HG02943 (cell line): ENCODE results near the gene NAA20.
A peak's percentile ranks its signal among the peaks of the same experiment; 100 is the strongest.

Experiments
- ATAC-seq: cut with Tn5 transposase; IDR thresholded peaks from one replicate; pipeline ENCODE4 v1.9.1; 2021; ENCODE audit warnings: mild to moderate bottlenecking, low read depth, moderate library complexity; ENCODE audit not compliant: unreplicated experiment

Gene NAA20, protein sequence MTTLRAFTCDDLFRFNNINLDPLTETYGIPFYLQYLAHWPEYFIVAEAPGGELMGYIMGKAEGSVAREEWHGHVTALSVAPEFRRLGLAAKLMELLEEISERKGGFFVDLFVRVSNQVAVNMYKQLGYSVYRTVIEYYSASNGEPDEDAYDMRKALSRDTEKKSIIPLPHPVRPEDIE

GRCh38 chr20:20017001-20017843 lies at the start of gene NAA20:
NAA20 (plus strand) TSS chr20:20017362; CDS start chr20:20017397, 35 bp downstream.
- ATAC-seq: peak; percentile 99

DNA sequence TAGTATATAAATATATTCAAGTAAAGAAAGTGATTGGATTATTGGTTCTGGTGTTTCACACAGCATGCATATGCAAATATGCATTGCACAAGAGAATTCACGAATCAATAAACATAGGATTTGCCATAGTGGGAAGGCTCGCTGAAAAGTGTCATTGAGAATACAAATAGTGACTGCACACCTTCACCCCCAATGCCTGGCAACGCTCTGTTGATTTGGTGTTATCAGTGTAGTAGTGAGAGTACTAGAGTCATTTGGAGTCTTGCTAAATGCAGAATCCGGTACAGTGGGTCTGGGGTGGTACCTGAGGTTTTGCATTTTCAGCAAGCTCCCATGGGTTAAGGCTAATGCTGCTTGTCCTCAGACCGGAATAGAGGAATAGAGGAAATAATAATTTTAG lies 49.7 kb upstream of the NAA20 start:
- ATAC-seq: no peak

DNA sequence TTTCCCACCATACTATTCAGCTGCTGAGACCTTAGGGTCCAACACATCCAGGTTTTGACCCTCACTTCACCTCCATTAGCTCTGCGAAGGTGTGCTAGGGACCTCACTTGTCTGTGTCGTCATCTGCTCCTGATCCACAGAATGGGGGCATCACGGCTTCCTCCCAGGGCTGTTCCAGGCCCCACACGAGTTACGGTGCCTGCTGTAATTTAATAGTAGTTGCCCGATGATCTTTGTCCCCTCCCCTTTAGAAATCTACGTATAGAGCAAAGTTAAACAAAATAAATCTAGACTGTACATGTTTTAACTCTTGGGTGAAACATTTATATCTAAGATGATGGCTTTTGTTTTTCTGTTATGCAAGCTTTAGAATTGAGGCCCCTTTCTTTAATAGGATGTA lies 49.1 kb upstream of the NAA20 start:
- ATAC-seq: no peak

GRCh38 chr20:19968466-19969073 lies 48.6 kb upstream of the NAA20 start:
- ATAC-seq: no peak

DNA sequence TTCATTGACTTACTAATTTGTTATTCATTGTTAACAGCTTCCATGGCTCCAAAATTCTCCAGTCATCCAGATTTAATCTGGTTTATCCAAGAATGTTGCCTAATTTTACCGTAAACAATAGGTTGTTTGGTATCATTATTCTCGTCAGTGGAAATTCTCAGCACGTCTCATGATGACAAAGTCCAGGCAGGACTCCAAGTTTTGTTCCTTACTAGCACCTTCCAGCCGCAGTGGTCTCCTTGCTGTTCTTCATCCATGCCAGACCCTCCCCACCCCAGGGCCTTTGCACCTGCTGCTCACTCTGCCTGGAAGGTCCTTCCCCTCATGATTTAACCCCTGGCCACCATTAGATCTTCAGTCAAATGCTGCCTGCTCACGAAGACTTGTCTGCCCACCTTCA lies 48.1 kb upstream of the NAA20 start:
- no peak for ATAC-seq

DNA sequence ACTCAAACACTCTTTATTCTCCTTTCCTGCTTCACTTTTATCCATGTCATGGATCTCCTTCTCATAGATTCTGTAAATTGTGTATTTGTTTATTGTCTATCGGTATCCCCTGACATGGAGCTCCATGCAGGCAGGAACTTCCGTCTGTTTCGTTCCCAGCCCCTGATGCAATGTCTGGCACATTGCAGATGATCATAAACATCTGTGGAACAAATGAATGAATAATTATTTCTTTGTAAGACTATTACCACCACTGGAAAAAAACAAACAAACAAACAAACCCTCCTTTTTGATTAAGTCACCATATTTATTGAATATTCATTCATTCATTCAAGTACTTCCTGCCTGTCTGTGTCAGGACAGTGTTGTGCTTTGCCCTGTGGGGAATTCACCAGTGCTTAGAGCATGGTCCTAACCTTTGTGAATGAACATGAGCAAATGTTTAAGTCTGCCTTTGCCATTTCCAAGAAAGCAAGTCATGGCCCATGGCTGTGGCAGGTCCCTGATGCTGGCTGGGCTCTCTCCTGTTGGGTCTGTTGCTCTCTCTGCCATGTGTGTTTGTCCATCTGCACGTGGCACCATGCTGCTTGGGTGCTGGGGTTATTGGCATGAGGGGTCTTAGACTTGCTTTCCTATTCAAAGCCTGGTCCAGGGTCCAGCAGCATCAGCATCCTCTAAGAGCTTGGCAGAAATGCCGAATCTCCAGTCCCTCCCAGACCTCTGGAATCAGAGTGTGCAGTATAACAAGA lies 47.5 kb upstream of the NAA20 start:
- no peak for ATAC-seq

DNA sequence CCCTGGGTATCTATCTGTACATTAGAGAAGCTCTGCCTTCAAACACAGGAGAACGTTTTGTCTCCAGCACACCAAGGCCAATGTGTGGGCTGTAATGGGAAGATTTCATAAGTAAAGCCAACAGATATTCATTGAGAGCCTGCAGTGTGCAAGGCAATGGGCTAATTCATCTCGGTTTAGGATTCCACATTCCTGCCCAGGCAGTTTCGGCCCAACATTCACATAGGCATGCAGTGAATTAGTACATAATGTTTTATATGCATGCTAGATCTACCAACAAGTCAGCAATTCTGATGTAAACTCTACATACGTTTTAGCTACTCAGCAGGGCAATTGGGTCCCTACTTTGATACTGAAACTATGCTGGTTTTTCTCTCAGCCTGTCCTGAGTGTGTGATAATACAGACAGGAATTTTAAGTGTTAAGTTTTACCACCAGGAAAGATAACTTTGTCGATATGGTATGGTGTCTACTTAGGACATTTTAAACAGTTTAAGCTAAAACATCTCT lies 46.9 kb upstream of the NAA20 start:
- ATAC-seq: no peak

GRCh38 chr20:19971116-19971515 lies 46.0 kb upstream of the NAA20 start:
- no peak for ATAC-seq

DNA sequence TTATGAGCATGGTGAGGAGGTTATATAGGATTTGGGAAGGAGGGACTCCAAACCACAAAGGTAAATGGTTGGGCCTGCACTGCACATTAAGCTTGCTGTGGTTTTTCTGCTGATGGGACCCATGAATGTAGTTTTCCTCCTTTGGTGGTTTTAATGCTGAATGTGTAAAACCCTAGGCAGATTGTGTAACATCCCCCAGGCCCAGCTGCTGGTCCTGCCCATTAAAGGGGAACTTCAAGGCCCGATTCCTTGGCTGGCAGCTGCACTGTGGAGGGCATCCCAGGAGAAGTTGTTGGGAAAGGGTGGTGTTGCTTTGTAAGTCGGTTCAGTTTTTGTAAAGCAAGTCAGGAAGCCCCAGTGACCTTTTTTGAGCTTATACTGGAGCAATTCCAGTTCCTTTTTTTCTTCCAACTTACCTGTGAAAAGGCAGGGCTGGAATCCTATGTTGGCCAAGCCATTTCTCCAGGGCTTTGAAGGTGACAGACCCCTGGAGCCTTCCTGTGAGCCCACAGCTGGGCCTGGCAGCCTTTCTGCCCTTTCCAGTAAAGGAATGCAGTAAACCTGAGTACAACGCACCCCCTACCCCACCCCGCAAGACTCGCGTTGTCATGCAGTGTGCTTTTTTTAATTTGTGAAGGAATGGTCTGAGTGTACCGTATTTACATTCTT lies 43.1 kb upstream of the NAA20 start:
- ATAC-seq: no peak

DNA sequence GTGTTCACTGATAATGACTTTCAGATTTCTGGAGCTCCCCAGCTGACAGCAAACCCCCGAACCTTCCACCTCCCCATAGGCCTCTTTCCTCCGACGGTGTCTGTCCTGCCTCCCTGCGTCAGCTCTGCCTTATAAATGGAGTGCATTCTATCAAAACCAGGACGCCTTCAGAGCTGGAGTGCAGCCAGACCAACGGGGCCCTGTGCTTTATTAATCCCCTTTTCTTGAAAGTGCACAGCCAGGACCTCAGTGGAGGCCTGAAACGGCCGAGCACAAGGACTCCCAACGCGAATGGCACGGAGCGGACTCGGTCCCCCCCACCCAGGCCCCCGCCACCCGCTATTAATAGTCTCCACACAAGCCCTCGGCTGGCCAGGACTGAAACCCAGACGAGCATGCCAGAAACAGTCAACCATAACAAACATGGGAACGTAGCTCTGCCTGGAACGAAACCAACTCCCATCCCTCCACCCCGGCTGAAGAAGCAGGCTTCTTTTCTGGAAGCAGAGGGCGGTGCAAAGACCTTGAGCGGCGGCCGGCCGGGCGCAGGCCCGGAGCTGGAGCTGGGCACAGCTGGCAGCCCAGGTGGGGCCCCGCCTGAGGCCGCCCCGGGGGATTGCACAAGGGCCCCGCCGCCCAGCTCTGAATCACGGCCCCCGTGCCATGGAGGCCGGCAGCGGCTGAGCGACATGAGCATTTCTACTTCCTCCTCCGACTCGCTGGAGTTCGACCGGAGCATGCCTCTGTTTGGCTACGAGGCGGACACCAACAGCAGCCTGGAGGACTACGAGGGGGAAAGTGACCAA lies 42.3 kb upstream of the NAA20 start:
- no peak for ATAC-seq

GRCh38 chr20:19975436-19975799 lies 41.7 kb upstream of the NAA20 start:
- ATAC-seq: no peak

DNA sequence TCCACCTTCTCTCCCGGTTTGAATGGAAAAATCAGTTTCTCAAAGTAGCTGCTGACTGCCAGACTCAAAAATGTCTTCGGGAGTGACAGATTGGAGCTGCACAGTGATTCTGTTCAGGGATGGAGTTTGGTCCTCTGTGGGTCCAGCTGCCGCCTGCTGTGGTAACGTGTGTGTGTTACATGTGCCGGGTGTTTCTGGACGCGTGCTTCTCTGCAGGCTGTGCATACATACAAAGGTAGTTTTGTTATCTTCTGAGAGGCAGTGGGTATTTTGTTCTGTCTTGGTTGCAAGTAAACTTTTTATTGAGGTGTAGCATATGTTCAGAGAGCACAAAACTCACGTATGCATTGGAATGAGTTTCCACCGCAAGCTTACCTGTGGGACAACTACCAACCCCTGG lies 41.3 kb upstream of the NAA20 start:
- ATAC-seq: no peak

DNA sequence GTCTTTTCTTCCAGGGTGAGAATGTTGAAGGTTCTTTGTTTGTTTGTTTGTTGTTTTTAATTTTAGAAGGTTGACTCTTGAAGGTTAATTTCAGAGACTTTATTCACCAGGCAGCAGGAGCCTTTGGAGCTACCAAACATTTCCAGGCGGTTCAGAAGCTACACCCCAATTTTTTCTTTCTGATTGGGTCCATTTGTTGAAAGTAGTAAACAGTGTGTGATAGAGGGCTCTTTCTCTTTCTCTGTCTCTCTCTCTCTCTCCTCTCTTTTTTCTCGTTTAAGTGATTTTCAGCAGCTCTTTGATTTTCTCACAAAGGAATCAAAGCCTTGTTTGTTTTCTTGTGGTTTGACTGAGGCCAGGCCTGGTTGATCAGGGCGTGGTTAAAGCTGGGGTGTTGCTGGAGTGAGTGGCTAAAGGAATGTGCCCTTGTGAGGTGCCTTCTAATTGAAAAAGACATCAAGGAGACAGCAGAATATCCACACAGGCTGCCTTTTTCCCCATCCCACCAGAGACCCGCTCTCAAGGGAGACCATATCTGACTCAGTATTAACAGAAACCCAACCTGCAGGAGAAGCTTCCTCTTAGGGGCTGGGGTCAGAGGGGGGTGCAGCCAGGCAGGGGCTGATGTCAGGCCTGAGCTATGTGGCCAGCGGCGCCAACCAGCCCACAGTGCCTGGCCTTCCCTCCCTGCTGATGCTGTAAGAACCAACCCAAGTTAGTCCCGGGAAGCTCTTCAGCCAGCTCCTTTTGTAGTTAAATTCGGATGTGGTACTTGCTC lies 40.4 kb upstream of the NAA20 start:
- ATAC-seq: no peak

GRCh38 chr20:19977373-19977770 lies 39.8 kb upstream of the NAA20 start:
- ATAC-seq: no peak

DNA sequence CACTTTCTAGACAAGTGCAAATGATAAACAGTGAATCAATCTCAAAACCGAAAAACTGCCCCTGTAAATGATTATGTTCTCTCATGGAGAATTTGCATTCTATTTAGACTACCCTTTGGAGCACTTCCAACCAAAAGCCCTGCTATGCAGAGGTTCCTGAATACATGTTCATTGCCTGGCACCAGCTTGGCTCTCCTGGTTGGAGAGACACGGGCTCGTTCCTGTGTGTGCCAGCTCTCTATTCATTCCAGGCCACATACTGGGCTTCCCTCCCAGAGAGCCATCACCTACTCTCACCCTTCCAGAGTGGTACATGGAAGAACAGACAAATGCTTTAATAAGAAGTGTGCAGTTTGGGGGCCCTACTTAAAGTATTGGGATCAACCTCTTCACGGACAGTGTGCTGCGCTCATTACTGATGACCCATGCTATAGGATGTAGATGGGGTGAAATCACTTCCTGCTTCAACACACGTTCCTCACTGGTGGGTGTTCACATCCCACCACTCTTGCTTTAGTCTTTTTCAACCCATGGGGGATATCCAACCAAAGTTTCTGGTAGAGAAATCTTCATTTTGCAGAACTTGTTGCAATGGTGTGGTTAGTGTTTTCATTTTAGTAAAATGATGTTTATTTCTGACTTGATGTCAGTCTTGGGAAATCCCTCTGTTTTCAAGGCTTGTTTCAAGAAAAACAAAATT lies 38.5 kb upstream of the NAA20 start:
- no peak for ATAC-seq

DNA sequence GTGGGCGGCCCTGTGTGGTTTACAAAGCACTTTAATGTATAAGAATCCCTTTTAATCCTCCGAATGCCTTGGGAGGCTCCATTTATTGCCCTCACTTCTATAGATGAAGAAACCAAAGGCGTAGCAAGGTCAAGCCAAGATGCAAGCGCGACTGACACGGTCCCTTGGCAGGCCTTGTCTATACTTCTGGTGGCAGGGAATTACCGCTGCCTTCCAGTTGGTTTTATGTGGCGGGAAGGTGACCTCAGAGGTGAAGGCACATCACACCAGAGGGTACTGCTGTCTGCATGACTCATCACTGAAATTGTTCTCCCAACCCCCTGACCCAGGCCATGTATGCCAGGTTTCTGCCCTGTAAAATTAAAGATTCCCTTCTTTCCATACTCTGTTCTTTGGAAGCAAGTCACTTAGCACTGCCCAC lies 36.1 kb upstream of the NAA20 start:
- no peak for ATAC-seq

- ATAC-seq: no peak
These were observed 30.7 kb upstream of the NAA20 start for GRCh38 chr20:19986419-19986818.

DNA sequence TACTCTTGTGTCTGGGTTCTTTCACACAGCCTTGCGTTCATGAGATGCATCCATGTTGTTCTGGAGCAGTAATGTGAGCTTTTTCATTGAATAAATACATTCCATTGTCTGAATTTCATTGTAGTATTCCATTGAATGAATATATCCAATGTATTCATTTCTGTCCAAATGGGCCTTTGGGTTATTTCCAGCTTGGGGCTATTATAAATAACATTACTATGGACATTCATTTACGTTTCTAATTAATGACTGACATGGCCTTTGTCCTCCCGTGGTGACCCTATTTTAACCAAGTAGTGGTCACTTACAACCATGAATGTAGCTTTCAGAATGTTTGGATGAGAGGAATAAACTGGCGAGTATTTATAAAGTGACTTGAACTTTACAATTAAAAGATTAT lies 30.1 kb upstream of the NAA20 start:
- no peak for ATAC-seq
